ENCODE measurements around the gene MINDY4.

GRCh38 chr7:30776971-30777370 lies 5.8 kb downstream of the MINDY4 start:
- no peak for TF ChIP-seq RAD21 (IDR thresholded peaks at IDR 0.05; ENCODE audit: low read depth)
- no peak for TF ChIP-seq CEBPB (IDR thresholded peaks at IDR 0.05)
- TF ChIP-seq CREB1 (IDR thresholded peaks at IDR 0.05; ENCODE audit: low read depth): no peak
- no peak for TF ChIP-seq NFIC (IDR thresholded peaks at IDR 0.05)
- TF ChIP-seq FOXM1 (IDR thresholded peaks at IDR 0.05; ENCODE audit: borderline replicate concordance, low read depth): no peak
- TF ChIP-seq TAF1 (IDR thresholded peaks at IDR 0.05; ENCODE audit: low read depth): no peak
- no peak for TF ChIP-seq MAX (IDR thresholded peaks at IDR 0.05)
- no peak for TF ChIP-seq EP300 (IDR thresholded peaks at IDR 0.05; ENCODE audit: borderline replicate concordance)
- no peak for TF ChIP-seq YY1 (IDR thresholded peaks at IDR 0.05; ENCODE audit: low read depth)
- TF ChIP-seq TEAD4 (IDR thresholded peaks at IDR 0.05): no peak
- TF ChIP-seq TCF12 (IDR thresholded peaks at IDR 0.05; ENCODE audit: low read depth): no peak
- no peak for TF ChIP-seq USF1 (IDR thresholded peaks at IDR 0.05)
